H1 (cell line): ENCODE results near the gene SH3GL2. TPM values are rescaled to one million over a fixed set of nuclear protein-coding genes. Genes with fewer than 3 reads are reported as not detected.

Experiments used
- CTCF ChIA-PET: fragments of 300-600 bp; sonication (Branson Sonifier 250); formaldehyde crosslinking; loops from one replicate; lab custom pipeline; 2021; ENCODE audit not compliant: partially characterized antibody; lab: Charles Lee
- POLR2A ChIA-PET: fragments of 300-600 bp; sonication (Branson Sonifier 250); formaldehyde crosslinking; loops from one replicate; lab custom pipeline; 2021; ENCODE audit warnings: inconsistent platforms; ENCODE audit not compliant: partially characterized antibody; lab: Charles Lee
- DNase-seq, 2 experiments: peaks; one replicate each; pipeline versions ENCODE4 v3.0.0 to v3.0.0-alpha.2; 2010 to 2022; ENCODE audit warnings: low spot score in 2 of 2, low read depth in 1 of 2, mixed read lengths in 1 of 2
- FAIRE-seq: peaks from 2 replicates; lab custom pipeline; 2011; peaks lifted over from hg19 to GRCh38; lab: Jason Lieb, UNC
- H2AFZ ChIP-seq: 2 replicates; pipeline ENCODE4 v1.8.1; 2012; ENCODE audit warnings: low read length, inconsistent platforms
- H2AK5ac ChIP-seq: 2 replicates; pipeline ENCODE4 v1.6.1; 2013; ENCODE audit warnings: low read depth, low read length
- H2BK120ac ChIP-seq: replicated peaks from 2 replicates; pipeline ENCODE3; 2013; ENCODE audit warnings: low read depth, low read length, inconsistent platforms
- H2BK12ac ChIP-seq: 2 replicates; pipeline ENCODE4 v1.6.1; 2013; ENCODE audit warnings: low read depth, low read length
- H2BK15ac ChIP-seq: 2 replicates; pipeline ENCODE4 v1.6.1; 2013; ENCODE audit warnings: low read length
- H2BK20ac ChIP-seq: 2 replicates; pipeline ENCODE4 v1.6.1; 2013; ENCODE audit warnings: low read length
- H2BK5ac ChIP-seq: 2 replicates; pipeline ENCODE4 v1.6.1; 2013; ENCODE audit warnings: low read depth, low read length
- H3K14ac ChIP-seq: 2 replicates; pipeline ENCODE4 v1.6.1; 2013; ENCODE audit warnings: inconsistent platforms; ENCODE audit not compliant: insufficient read length
- H3K18ac ChIP-seq: 2 replicates; pipeline ENCODE4 v1.6.1; 2013; ENCODE audit warnings: low read length; ENCODE audit errors: extremely low read depth
- H3K23ac ChIP-seq: 2 replicates; pipeline ENCODE4 v1.6.1; 2013; ENCODE audit warnings: inconsistent platforms; ENCODE audit not compliant: insufficient read length
- H3K23me2 ChIP-seq: 2 replicates; pipeline ENCODE4 v1.6.1; 2013; ENCODE audit warnings: low read depth, low read length
- H3K27ac ChIP-seq: 2 replicates; pipeline ENCODE4 v1.6.1; 2011; ENCODE audit warnings: low read depth, low read length, inconsistent platforms
- H3K27me3 ChIP-seq, 4 experiments: replicated peaks in 1 of 4; 1 replicate in 1 of 4; 2 replicates in 3 of 4; pipeline versions ENCODE4 v1.6.1 to v1.8.1; 2011 to 2013; ENCODE audit warnings: low read length in 3 of 4, mild to moderate bottlenecking in 3 of 4, inconsistent platforms in 2 of 4, mixed read lengths in 2 of 4, moderate library complexity in 1 of 4; ENCODE audit not compliant: control insufficient read depth in 3 of 4, insufficient read depth in 3 of 4; ENCODE audit errors: extremely low read depth in 1 of 4
- H3K36me3 ChIP-seq, 4 experiments: 2 replicates each; pipeline versions ENCODE4 v1.6.1 to v1.8.1; 2011 to 2013; ENCODE audit warnings: mild to moderate bottlenecking in 4 of 4, low read length in 3 of 4, moderate library complexity in 2 of 4, control low read depth in 1 of 4, inconsistent platforms in 1 of 4; ENCODE audit not compliant: insufficient read depth in 4 of 4, control insufficient read depth in 2 of 4
- H3K4ac ChIP-seq: replicated peaks from 2 replicates; pipeline ENCODE3; 2013; ENCODE audit warnings: low read length, low read depth, mixed read lengths, inconsistent platforms; ENCODE audit not compliant: insufficient read length
- H3K4me1 ChIP-seq, 4 experiments: replicated peaks in 1 of 4; 1 replicate in 1 of 4; 2 replicates in 3 of 4; pipeline versions ENCODE4 v1.6.1 to v1.8.1; 2011 to 2013; ENCODE audit warnings: low read length in 3 of 4, inconsistent platforms in 2 of 4, mixed read lengths in 1 of 4; ENCODE audit not compliant: insufficient read depth in 4 of 4, control insufficient read depth in 3 of 4
- H3K4me2 ChIP-seq, 2 experiments: 2 replicates each; pipeline versions ENCODE4 v1.6.1 to v1.8.1; 2011 to 2013; ENCODE audit warnings: low read depth in 2 of 2, low read length in 2 of 2, control low read depth in 1 of 2, inconsistent platforms in 1 of 2, mild to moderate bottlenecking in 1 of 2; ENCODE audit not compliant: insufficient read depth in 1 of 2
- H3K4me3 ChIP-seq, 4 experiments: fragments of 200-600, 300-600 bp in 1 of 4; sonication (generic), shearing (Covaris generic), sonication (Bioruptor Twin) in 1 of 4; 2 replicates each; pipeline versions ENCODE4 v1.5.1 to v1.8.1; 2011 to 2016; ENCODE audit warnings: low read length in 4 of 4, low read depth in 3 of 4, control low read depth in 2 of 4, inconsistent platforms in 2 of 4, mild to moderate bottlenecking in 2 of 4, mixed read lengths in 1 of 4, moderate library complexity in 1 of 4; ENCODE audit not compliant: insufficient read depth in 2 of 4; ENCODE audit errors: extremely low read depth in 1 of 4
- H3K56ac ChIP-seq: replicated peaks from 2 replicates; pipeline ENCODE3; 2013; ENCODE audit warnings: low read depth, mild to moderate bottlenecking, mixed read lengths, low read length, inconsistent platforms; ENCODE audit not compliant: insufficient read length
- H3K79me1 ChIP-seq: 2 replicates; pipeline ENCODE4 v1.6.1; 2013; ENCODE audit warnings: low read depth, low read length, control low read depth
- H3K79me2 ChIP-seq, 2 experiments: 2 replicates each; pipeline versions ENCODE4 v1.6.1 to v1.8.1; 2012 to 2013; ENCODE audit warnings: low read length in 2 of 2, mild to moderate bottlenecking in 2 of 2, inconsistent platforms in 1 of 2; ENCODE audit not compliant: insufficient read depth in 2 of 2, control insufficient read depth in 1 of 2
- H3K9ac ChIP-seq, 4 experiments: replicated peaks in 1 of 4; 1 replicate in 1 of 4; 2 replicates in 3 of 4; pipeline versions ENCODE4 v1.6.1 to v1.8.1; 2011 to 2013; ENCODE audit warnings: low read depth in 3 of 4, low read length in 3 of 4, control low read depth in 2 of 4, mild to moderate bottlenecking in 2 of 4, moderate library complexity in 2 of 4, inconsistent platforms in 1 of 4; ENCODE audit errors: extremely low read depth in 1 of 4
- H3K9me3 ChIP-seq, 2 experiments: 2 replicates each; pipeline versions ENCODE4 v1.6.1 to v1.8.1; 2012 to 2013; ENCODE audit warnings: mild to moderate bottlenecking in 2 of 2, moderate library complexity in 2 of 2, control low read depth in 1 of 2, inconsistent platforms in 1 of 2, low read depth in 1 of 2, low read length in 1 of 2, mixed read lengths in 1 of 2; ENCODE audit not compliant: insufficient read depth in 2 of 2
- H4K20me1 ChIP-seq, 2 experiments: replicated peaks in 1 of 2; 2 replicates each; pipeline versions ENCODE3 to v1.8.1; 2011 to 2013; ENCODE audit warnings: inconsistent platforms in 2 of 2, low read length in 2 of 2, mild to moderate bottlenecking in 1 of 2; ENCODE audit not compliant: insufficient read depth in 2 of 2, control insufficient read depth in 1 of 2
- H4K5ac ChIP-seq: 2 replicates; pipeline ENCODE4 v1.6.1; 2013; ENCODE audit warnings: low read length, low read depth, mixed read lengths, inconsistent platforms; ENCODE audit not compliant: insufficient read length
- H4K8ac ChIP-seq: 2 replicates; pipeline ENCODE4 v1.8.0; 2013; ENCODE audit warnings: mild to moderate bottlenecking, moderate library complexity, low read length, inconsistent platforms; ENCODE audit not compliant: insufficient read depth; ENCODE audit errors: extremely low read depth
- H4K91ac ChIP-seq: replicated peaks from 2 replicates; pipeline ENCODE3; 2013; ENCODE audit warnings: low read length, mixed read lengths, inconsistent platforms; ENCODE audit not compliant: insufficient read length
- CREB1 ChIP-seq: IDR thresholded peaks from 2 replicates; pipeline ENCODE4 v1.6.1; 2012; ENCODE audit warnings: inconsistent platforms
- EZH2 ChIP-seq: fragments of 200-600 bp; sonication (generic); IDR thresholded peaks from 2 replicates; pipeline ENCODE4 v1.7.1; 2012; ENCODE audit warnings: low read depth, mild to moderate bottlenecking, moderate library complexity, low read length, inconsistent platforms; ENCODE audit not compliant: severe bottlenecking
- HDAC6 ChIP-seq: IDR thresholded peaks from one replicate; pipeline ENCODE4 v1.7.1; 2012; ENCODE audit warnings: low read depth, mild to moderate bottlenecking, inconsistent platforms, low read length, moderate library complexity
- SP4 ChIP-seq: IDR thresholded peaks from 2 replicates; pipeline ENCODE4 v1.6.1; 2012; ENCODE audit warnings: low read length, inconsistent platforms
- SRF ChIP-seq: IDR thresholded peaks from 2 replicates; pipeline ENCODE4 v1.6.1; 2011; ENCODE audit warnings: mild to moderate bottlenecking, low read depth, low read length, moderate library complexity
- TCF12 ChIP-seq: IDR thresholded peaks from 2 replicates; pipeline ENCODE4 v1.6.1; 2011; ENCODE audit warnings: low read depth, mild to moderate bottlenecking, low read length
- WGBS, 2 experiments: shearing (Covaris generic) in 1 of 2; methylation state at CpG; one replicate each; pipeline versions ENCODE4 v1.1.6 to v1.1.7; 2013 to 2015; ENCODE audit warnings: low lambda C conversion rate in 2 of 2, mixed read lengths in 2 of 2, inconsistent platforms in 1 of 2, low coverage in 1 of 2, missing lambda C conversion rate in 1 of 2; ENCODE audit not compliant: insufficient replicate concordance in 2 of 2, insufficient coverage in 1 of 2, insufficient read length in 1 of 2; ENCODE audit errors: extremely low coverage in 1 of 2, missing lambda C conversion rate in 1 of 2; 5-methylcytosine and 5-hydroxymethylcytosine counted together
- polyA plus RNA-seq, 7 experiments: library from polyadenylated mRNA; depleted of rRNA in 3 of 7; stranded (reverse) in 5 of 7; unstranded in 2 of 7; fragments of >200 nt in 5 of 7; fragments of 200-250 nt in 2 of 7; gene quantifications; 1 replicate in 5 of 7; 2 replicates in 1 of 7; 4 replicates in 1 of 7; pipeline versions ENCODE4 v1.2.1 to v1.2.3, GENCODE V29; 2011 to 2013; ENCODE audit warnings: missing spikeins in 2 of 7, mixed read lengths in 2 of 7
- total RNA-seq: library from RNA; stranded (reverse); fragmentation: NEBNext Ultra II Directional; extraction: Animal tissue kit (Norgen Biotek cat#: 25700); gene quantifications from 2 replicates; pipeline ENCODE4 v1.2.1, GENCODE V29; 2021

SH3GL2 gene
- total and polyA plus RNA-seq, 2 of the 8 experiments (the other 6 are each of a cell fraction or from before 2014, with no cell fraction given): 4.7 to 5.3 TPM

DNA sequence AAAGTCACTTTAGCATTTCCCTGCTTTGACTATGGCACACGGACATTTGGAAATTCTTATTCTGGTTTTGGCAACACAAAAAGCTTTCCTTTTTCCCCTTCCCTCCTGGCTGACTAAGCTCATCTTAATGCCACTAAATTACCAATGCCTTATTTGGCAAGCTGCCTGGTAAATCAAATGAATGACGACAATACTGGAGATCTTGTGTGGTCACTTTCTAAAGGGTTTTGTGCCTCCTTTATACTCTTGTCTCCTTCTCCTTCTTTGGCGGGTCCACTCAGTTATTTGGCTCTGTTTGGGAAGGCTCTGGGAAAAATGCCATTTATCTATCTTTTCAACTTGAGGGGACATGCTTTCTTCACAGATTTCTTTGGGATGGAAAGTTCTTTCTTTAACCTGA, 34.9 kb downstream of the SH3GL2 start:
- Histone ChIP-seq H3K18ac (no peak overlapping the region), H3K4me3 (no peak overlapping the region), H4K91ac (no peak overlapping the region), H2BK12ac (no peak overlapping the region), H3K36me3 (no peaks in the 10 kb centered on the region), H2AK5ac (no peak overlapping the region), H2AFZ (no peak overlapping the region), H3K27me3 (no peaks in the 10 kb centered on the region), H3K79me1 (no peaks in the 10 kb centered on the region), H2BK120ac (no peak overlapping the region), H3K56ac (no peak overlapping the region), H3K23me2 (no peaks in the 10 kb centered on the region), H3K9ac (no peak overlapping the region), H3K27ac (no peak overlapping the region), H2BK5ac (no peak overlapping the region), H2BK20ac (no peak overlapping the region), H3K4me1 (peaks cover 0 to 5% (median 3%) of the 10 kb centered on the region in 4 experiments; a peak in 4 of 7 replicates), H4K20me1 (no peaks in the 10 kb centered on the region), H3K79me2 (no peaks in the 10 kb centered on the region), H3K23ac (no peak overlapping the region), H3K4me2 (no peak overlapping the region), H3K9me3 (no peaks in the 10 kb centered on the region), H4K8ac (no peak overlapping the region), H4K5ac (no peak overlapping the region), H3K14ac (no peak overlapping the region), H2BK15ac (no peak overlapping the region), H3K4ac (no peak overlapping the region)
- TF ChIP-seq SP4: no peak
- TF ChIP-seq SRF: peak; percentile 55; the same call in 1 of the 2 replicates
- no peak for TF ChIP-seq EZH2
- no peak for TF ChIP-seq TCF12
- TF ChIP-seq HDAC6: no peak
- TF ChIP-seq CREB1: no peak
- ChIA-PET CTCF (interaction anchor here (0.6 kb wide), 1 partner anchor 504 kb away, joined by 3 read pairs; no protein-coding TSS in a partner anchor), POLR2A (no interaction called here)
- DNase-seq (no peak), FAIRE-seq (no peak)
- 66% methylated on average over 3 of the region's 3 CpGs; no CpG with 5 or more reads in 1 of the 2 experiments for WGBS, 2 experiments
